H1 (cell line): ENCODE results near the gene RMND5A. TPM values are rescaled to one million over a fixed set of nuclear protein-coding genes. Genes with fewer than 3 reads are reported as not detected.

ENCODE experiments used
- JUN ChIP-seq: IDR thresholded peaks from 2 replicates; pipeline ENCODE4 v1.6.1; 2011; ENCODE audit warnings: low read depth, mild to moderate bottlenecking, improper control_type of control experiment, low read length
- NRF1 ChIP-seq: IDR thresholded peaks from 2 replicates; pipeline ENCODE4 v1.6.1; 2011; ENCODE audit warnings: mild to moderate bottlenecking, low read depth, low read length, improper control_type of control experiment
- polyA plus RNA-seq, 7 experiments: library from polyadenylated mRNA; depleted of rRNA in 3 of 7; stranded (reverse) in 5 of 7; unstranded in 2 of 7; fragments of >200 nt in 5 of 7; fragments of 200-250 nt in 2 of 7; gene quantifications; 1 replicate in 5 of 7; 2 replicates in 1 of 7; 4 replicates in 1 of 7; pipeline versions ENCODE4 v1.2.1 to v1.2.3, GENCODE V29; 2011 to 2013; ENCODE audit warnings: missing spikeins in 2 of 7, mixed read lengths in 2 of 7
- total RNA-seq: library from RNA; stranded (reverse); fragmentation: NEBNext Ultra II Directional; extraction: Animal tissue kit (Norgen Biotek cat#: 25700); gene quantifications from 2 replicates; pipeline ENCODE4 v1.2.1, GENCODE V29; 2021

RMND5A gene
- total and polyA plus RNA-seq, 2 of the 8 experiments (the other 6 are each of a cell fraction or from before 2014, with no cell fraction given) = 21.0 to 66.2 TPM

DNA sequence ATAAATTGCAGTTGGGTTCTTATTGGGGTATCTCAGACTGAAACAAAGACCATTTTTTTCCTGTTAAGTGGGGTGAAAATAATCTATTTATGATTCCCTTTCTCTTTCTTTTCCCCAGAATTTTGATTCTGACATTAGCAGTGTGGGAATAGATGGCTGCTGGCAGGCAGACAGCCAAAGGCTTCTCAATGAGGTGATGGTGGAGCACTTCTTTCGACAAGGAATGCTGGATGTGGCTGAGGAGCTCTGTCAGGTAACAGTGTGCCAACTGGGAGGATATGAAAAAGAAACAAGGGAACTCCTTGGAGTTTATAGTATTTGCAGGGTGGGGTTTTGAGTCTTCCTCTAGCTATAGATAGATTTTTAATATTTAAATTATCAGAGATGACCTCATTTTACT, 31.7 kb downstream of the RMND5A start (continued):
- TF ChIP-seq NRF1 (no peak), JUN (no peak)
